ENCODE data around the gene EVX1. TPM values are rescaled to one million over a fixed set of nuclear protein-coding genes. Genes with fewer than 3 reads are reported as not detected.

The EVX1 gene
- total RNA-seq, result not detected in 2 replicates

DNA sequence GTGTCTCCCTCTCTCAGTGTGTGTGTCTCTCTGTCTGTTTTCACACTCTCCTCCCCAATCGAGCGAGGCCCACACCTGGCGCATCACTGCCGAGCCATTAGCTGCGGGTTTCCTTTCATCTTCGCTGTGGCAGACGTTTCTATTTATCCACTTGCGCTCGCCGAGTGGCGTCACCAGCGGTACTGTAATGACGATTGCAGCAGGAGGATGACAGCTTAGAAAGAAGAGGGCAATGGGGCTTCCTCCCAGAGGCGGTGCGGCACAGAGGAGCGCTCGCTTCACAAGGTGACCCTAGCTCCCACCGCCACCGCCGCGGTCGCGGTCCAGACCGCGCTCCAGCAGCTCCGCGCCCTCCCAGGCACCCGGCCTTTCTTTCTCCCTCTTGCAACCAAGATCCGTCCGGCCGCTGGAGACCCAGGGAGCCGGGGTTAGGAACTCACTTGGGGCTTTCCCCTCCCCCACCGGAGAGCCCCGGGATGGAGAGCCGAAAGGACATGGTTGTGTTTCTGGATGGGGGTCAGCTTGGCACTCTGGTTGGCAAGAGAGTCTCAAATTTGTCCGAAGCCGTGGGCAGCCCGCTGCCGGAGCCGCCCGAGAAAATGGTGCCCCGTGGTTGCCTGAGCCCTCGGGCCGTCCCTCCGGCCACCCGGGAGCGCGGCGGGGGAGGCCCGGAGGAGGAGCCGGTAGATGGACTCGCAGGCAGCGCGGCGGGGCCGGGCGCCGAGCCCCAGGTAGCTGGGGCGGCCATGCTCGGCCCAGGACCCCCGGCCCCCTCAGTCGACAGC is at the start of gene EVX1:
Gene EVX1 (plus strand): TSS at position 248 of the 785 bp plus-strand sequence. CDS start 229 bp downstream, at position 477.

DNA sequence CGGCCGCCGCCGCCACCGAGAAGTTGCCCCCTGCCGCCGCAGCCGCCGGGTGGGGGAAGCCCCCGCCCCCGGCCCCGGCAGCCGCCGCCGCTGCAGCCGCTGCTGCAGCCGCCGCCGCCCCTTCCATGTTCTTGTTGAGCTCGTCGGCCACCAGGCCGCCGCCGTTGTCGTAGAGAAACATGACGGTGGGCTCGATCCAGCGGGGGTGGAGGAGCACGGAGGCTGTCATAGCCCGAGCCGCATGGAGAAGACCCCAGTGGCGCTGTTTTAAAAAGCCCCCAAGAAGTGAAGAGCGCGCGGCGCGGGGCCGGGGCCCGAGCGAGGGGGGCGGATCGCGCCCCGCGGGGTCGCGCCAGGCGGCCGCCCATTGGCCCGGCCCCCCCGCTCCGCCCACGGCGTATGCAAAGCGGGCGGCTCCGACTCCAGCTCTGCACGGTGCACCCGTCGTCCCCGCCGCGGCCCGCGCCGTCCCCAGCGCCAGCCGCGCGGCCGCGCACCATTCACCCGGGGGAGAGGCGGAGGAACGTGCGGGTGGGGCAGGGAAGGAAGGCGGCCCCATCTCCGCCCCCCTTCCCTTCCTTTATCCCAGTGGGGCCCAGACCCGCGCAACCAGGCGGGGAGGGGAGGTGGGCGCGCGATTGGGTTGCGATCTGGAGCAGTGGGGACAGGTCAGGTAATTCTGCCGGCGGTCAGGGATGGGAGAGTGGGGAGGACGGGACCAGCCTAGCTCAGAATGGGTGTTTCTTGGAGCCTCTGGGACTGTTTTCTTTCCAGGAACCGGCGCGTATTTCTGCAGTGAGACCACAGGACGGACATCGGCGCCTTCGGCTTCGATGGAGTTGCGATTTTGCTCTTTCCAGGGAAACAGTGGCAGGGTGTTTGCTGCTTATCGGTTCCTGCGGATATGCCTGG is 42.5 kb upstream of the EVX1 start, which contains the start of gene HOXA13:
Gene HOXA13 (minus strand): TSS at position 243 of the 912 bp plus-strand sequence. CDS start 14 bp downstream, at position 229.

Other genes starting within 250 kb of the EVX1 start
- gene HOXA1, start 146.8 kb upstream of the EVX1 start, total RNA-seq, result 1.2 and 1.5 TPM in 2 replicates
- 0.65 and 4.7 TPM in 2 replicates for gene HOXA2, start 140.1 kb upstream of the EVX1 start, total RNA-seq
- gene HOXA4, start 112.0 kb upstream of the EVX1 start, total RNA-seq, result 0.43 and 1.6 TPM in 2 replicates
- gene HOXA5, start 99.1 kb upstream of the EVX1 start, total RNA-seq, result 0.39 TPM in 1 of 2 replicates, not detected in the other
- gene HOXA6, start 95.0 kb upstream of the EVX1 start, total RNA-seq, result not detected in 2 replicates
- gene HOXA3, start 90.2 kb upstream of the EVX1 start, total RNA-seq, result 1.4 and 4.7 TPM in 2 replicates
- gene HOXA7, start 86.1 kb upstream of the EVX1 start, total RNA-seq, result not detected in 2 replicates
- gene HOXA9, start 77.3 kb upstream of the EVX1 start, total RNA-seq, result not detected in 2 replicates
- 0.39 TPM in 1 of 2 replicates, not detected in the other for gene HOXA10, start 68.5 kb upstream of the EVX1 start, total RNA-seq
- 0.11 TPM in 1 of 2 replicates, not detected in the other for gene HOXA11, start 57.6 kb upstream of the EVX1 start, total RNA-seq
- gene HOXA13, start 42.7 kb upstream of the EVX1 start, total RNA-seq, result under 0.01 TPM in 1 of 2 replicates, not detected in the other

Data from placental epithelial cell (primary cell).